Superior temporal gyrus (tissue), 1 donor: ENCODE results near the gene SBNO2.
"Not testable (repeated sequence)": the region's sequence is repeated elsewhere in the genome, so short reads cannot be mapped to it uniquely, and the experiment has no call there.

ENCODE experiments used
- DNase-seq: peaks from one replicate; pipeline ENCODE4 v3.0.0-alpha.2; 2016; ENCODE audit errors: extremely low spot score

Gene SBNO2

GRCh38 chr19:1135454-1135853, 38.6 kb downstream of the SBNO2 start:
- no peak for DNase-seq

DNA sequence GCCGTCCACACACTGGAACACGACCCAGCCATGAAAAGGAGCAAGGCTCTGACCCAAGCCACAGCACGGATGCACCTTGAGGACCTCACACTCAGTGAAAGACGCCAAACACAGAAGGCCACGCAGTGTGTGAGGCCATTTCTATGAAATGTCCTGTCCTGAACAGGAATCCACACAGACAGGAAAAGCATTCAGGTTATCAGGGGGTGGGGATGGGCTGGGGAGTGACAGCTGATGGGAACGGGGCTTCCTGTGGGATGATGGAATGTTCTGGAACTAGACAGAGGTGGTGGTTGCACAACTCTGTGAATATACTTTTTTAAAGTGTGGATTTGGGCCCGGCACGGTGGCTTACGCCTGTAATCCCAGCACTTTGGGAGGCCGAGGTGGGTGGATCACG, 39.6 kb downstream of the SBNO2 start:
- no peak for DNase-seq

GRCh38 chr19:1133471-1133929, 40.6 kb downstream of the SBNO2 start:
- no peak for DNase-seq

DNA sequence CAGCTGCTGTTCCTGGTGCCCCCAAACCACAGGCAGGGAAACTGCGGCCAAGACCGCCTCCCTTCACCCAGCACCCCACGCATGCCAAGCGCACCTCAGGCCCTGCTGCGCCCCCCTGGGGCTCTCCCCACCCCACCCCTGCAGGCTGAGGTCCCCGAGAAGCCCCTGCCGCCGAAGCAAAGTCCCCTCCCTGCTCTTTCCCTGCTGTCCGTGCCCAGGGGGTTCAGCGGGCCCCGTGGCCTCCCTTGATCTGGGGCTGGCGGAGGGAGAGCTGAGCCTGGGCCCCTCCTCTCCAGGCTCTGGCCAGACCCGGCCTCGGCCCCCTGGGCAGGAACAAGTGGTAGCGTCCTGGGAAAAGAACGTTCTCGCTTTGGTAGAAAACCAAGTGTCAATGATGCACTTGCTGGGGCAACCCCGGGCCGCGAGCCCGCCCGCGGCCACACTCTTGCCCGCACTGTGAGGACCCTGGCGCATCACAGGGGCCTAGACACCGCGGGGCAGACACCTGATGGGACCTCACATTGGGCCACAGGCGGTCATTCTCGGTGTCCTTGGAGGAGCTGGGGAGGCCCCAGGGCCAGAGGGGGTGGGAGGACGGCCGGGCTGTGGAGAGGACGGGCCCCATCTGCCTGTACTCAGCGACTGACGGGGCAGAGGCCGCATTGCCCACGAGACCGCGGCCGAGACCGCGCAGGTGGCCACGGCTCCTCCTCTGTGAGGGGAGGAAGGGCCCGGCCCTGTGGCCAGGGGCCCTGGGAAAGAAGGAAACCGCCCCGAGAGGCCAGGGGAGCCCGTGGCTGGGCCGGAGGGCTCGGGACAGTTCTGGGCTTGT, 41.3 kb downstream of the SBNO2 start:
- DNase-seq, result no peak

GRCh38 chr19:1131718-1132551, 42.1 kb downstream of the SBNO2 start:
- DNase-seq, result peak; percentile 16

GRCh38 chr19:1130771-1131717, 43.0 kb downstream of the SBNO2 start:
- no peak for DNase-seq

- DNase-seq, result no peak
These were observed 44.5 kb downstream of the SBNO2 start for GRCh38 chr19:1129535-1129934.

DNA sequence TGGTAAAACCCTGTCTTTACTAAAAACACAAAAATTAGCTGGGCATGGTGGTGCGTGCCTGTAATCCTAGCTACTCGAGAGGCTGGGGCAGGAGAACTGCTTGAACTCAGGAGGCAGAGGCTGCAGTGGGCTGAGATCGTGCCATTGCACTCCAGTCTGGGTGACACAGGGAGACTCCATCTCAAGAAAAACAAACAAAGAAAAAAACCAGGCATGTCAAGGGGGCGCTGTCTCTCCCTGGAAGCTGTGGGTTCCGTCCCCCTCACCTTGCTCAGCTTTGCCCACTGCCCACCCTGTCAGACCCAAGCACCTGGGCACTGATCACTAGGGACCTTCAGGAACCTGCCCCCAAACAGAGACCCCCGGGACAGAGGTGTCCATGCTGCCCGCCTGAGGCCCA, 45.0 kb downstream of the SBNO2 start:
- DNase-seq, result not testable (repeated sequence)

DNA sequence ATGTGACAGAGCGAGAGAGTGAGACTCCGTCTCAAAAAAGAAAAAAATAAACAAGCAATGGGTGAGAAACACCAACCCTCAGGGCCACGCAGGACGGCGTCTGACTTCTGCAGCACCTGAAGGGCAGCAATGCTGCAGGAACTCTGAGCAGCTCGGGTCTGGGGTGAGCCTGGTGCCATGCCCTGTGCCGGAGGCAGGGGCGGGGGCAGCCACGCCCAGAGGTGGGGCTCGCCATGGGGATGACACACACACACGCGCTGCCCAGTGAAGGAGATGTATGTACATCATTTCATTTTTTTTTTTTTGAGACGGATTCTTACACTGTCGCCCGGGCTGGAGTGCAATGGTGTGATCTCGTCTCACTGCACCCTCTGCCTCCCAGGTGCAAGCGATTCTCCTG, 46.0 kb downstream of the SBNO2 start:
- no peak for DNase-seq

DNA sequence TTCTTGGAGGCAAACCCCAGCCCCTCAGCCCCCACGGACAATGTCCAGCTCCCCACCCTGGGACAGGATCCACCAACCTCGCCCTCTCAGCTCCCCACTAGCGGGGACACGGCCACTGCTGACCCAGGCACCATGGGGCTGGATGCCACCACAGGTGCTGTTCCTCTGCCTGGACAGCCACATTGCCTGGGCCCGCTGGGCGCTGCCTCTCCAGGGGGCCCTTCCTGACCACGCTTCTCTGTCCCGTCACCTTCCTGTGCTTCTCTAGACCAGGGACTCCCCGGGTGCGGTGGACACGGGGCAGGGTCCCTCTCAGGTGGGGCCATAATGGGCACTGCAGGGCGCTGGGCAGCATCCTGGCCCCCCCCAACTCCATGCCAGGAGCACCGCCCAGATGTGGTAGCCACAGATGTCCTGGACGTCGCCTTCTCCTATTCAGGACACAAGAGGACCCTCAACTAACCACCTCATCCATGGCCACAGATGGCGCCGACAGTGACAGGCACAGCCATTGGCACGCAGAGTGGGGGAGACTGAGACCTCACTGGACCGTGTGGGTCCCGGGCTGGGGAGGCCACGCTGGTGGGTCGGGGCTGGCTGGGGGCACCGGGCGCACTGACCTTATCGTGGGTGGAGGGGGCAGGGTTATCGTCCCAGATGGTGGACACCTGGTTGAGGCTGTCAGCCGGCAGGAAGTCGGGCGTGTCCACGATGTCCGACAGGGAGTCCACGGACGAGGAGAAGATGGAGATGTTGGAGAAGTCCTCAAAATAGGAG, 46.9 kb downstream of the SBNO2 start:
- DNase-seq, result no peak

DNA sequence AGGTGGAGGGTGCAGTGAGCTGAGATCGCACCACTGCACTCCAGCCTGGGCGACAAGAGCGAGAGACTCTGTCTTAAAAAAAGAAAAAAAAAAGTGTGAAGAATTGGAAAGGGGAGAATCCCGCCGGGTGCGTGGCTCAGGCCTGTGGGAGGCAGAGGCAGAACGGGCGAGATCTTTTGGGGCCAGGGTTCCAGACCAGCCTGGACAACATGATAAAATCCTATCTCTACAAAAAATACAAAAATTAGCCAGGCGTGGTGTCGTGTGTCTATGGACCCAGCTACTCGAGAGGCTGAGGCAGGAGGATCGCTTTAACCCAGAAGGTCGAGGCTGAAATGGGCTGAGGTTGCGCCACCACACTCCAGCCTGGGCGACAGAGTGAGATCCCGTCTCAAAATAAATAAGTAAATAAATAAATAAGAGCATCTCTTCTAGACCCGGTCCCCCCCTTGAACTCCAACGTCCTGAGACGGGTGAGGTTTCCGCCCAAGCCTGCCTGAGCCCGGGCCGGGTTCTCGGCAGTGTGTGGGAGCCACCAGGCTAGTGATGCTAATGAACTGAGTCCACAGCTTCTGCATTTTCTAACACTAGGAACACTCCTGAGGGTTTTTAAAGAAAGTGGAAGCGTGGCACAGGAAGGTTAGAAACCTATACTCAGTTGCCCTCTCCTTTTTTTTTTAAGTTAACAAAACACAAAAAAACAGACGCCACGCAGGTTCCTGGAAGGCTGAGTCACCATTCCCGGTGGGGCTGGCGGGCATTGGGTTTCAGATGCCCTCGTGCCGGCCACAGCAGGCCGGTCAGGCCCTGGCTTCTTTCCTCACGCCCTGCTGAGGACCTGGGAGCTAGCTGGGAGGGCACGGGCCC, 48.2 kb downstream of the SBNO2 start:
- DNase-seq, result no peak

- DNase-seq, result no peak
These were observed 50.0 kb downstream of the SBNO2 start for GRCh38 chr19:1123885-1124677.

DNA sequence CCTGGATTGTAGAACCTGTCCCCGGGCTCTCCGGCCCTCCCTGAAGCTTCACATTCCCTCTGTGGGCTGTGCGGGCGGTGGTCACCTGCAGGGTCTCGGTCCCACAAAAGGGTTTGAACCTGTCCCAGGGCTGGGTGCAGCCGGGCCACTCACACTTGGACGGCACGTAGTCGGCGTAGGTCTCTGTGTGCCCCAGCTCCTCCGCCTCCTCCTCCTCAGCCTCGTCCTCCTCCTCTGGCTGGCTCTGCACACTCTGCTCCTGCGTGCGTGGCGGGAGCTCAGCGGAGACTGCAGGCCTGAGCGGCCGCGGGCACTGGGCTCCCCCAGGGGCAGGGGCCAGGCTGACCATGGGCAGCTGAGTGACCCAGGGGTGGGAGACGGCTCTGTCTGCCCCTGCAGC, 50.7 kb downstream of the SBNO2 start:
- no peak for DNase-seq

GRCh38 chr19:1122972-1123363, 51.1 kb downstream of the SBNO2 start:
- DNase-seq, result no peak

DNA sequence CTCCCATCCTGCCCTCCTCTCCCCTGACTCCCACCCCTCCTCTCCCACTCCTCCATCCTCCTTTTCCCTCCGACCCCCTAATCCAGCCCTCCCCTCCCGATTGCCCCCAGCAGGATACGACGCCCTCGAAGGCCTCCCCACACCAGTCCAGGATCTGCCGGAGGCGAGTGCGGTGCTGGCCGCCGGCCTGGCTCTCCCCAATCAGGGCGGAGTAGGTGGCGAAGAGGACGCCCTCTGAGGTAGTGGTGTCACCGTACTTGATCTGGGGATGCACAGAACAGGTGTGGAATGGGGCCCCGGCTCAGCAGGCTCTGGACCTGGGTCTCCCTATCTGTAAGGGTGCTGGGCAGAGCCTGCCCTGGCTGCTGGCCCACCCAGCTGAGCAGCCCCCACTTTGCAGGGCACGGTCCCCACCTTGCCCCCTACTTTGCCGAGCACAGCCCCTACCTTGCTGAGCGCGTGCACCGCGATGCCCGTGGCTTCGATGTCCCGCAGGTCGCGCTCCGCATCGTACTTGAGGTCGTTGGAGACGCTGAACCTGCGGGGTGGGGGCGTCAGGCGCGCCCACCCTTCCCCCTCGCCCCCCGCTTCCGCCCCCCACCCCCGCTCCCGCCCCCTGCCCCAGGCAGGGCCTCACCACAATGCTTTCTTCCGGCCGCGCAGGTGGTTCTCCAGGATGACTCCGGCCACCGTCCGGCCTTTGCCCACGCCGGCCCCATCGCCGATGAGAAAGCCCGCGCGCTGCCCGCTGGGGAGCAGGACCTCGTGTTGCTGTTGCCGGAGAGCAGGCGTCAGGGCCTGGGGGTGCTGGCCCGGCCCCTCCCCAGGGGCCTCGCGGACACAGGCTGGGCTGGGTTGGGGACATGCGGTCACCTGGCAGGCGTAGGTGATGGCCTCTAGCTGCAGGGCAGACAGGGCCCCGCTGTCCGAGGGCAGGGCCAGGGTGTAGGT, 51.8 kb downstream of the SBNO2 start:
- no peak for DNase-seq

DNA sequence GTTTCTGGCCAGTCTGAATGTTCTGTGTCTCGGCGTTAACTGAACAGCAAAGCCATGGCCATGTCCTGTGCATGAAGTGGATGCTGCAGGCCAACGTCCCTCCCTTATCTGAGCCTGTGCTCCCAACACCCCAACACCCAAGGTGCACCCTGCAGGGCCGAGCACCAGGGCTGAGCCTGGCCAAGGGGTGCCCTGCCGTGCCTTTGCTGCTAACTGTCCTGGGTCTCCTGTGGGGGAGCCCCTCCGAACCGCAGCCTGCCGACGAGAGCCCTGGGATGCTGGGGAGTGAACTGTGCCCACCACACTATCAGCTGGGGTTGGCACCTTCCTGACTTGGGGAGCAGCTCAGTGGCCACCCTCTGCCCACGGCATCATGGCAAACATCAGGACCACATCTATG, 52.7 kb downstream of the SBNO2 start:
- DNase-seq, result no peak

DNA sequence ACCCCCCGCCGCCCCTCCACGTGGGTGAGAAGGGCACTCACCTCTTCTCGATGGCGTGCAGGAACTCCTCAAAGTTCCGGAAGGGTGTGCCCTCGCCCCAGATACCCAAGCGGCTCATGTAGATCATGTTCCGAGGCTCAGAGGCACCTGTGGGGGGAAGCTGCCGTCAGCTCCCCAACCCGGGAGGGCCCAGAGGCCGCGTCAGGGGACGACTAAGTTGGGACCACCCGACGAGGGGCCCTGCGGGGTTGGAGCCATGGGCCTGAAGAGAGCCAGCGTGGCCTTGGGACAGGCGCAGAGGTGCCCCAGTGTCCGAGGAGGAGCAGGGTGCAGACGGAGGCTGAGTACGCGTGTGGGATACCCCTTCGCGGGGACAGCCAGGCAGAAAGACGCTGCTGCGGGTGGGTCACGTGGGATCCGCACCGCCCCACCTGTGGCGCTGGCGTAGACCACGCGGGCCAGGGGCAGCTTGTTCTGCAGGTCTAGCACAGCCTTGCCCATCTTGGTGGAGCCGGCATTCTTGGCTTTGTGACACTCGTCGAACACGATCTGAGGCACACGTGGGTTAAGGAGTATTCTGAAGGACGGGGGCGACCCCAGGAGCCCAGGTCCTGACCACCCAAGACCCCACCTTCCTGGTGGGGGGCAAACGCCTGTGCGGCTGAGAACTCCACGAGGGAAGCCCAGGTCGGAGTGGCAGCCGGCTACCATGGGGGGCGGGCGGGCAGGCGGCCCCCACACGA, 54.4 kb downstream of the SBNO2 start:
- no peak for DNase-seq
